ENCODE data around the gene MYO5B.
"Not testable (repeated sequence)": the region's sequence is repeated elsewhere in the genome, so short reads cannot be mapped to it uniquely, and the experiment has no call there.

Gene MYO5B

GRCh38 chr18:50194631-50195532 lies at the start of gene MYO5B:
Gene MYO5B (minus strand): TSS chr18:50195147. CDS start chr18:50194793, 354 bp downstream.
- FAIRE-seq: no peak
- DNase-seq (ENCODE audit: low spot score): no peak

- FAIRE-seq: not testable (repeated sequence)
Observed at GRCh38 chr18:50241768-50242167, 46.8 kb upstream of the MYO5B start.

GRCh38 chr18:50240080-50240563 lies 45.2 kb upstream of the MYO5B start:
- FAIRE-seq (no peak), DNase-seq (ENCODE audit: low spot score) (peak; percentile 29)

More at GRCh38 chr18:50241768-50242167, 46.8 kb upstream of the MYO5B start:
- not testable (repeated sequence) for DNase-seq (ENCODE audit: low spot score)

GRCh38 chr18:50232419-50232818 lies 37.5 kb upstream of the MYO5B start:
- FAIRE-seq: no peak

GRCh38 chr18:50231621-50232020 lies 36.7 kb upstream of the MYO5B start:
- FAIRE-seq (no peak), DNase-seq (ENCODE audit: low spot score) (no peak)

More at GRCh38 chr18:50232419-50232818, 37.5 kb upstream of the MYO5B start:
- no peak for DNase-seq (ENCODE audit: low spot score)

- not testable (repeated sequence) for DNase-seq (ENCODE audit: low spot score); FAIRE-seq
Observed at GRCh38 chr18:50220249-50220648, 25.3 kb upstream of the MYO5B start.

- DNase-seq (ENCODE audit: low spot score) (no peak), FAIRE-seq (no peak)
Observed at GRCh38 chr18:50218432-50219197, 23.7 kb upstream of the MYO5B start.

GRCh38 chr18:50209311-50209710 lies 14.4 kb upstream of the MYO5B start:
- no peak for DNase-seq (ENCODE audit: low spot score)

GRCh38 chr18:50207722-50208121 lies 12.8 kb upstream of the MYO5B start:
- FAIRE-seq: no peak
- no peak for DNase-seq (ENCODE audit: low spot score)

More at GRCh38 chr18:50209311-50209710, 14.4 kb upstream of the MYO5B start:
- FAIRE-seq: no peak

- FAIRE-seq (no peak), DNase-seq (ENCODE audit: low spot score) (no peak)
Observed at GRCh38 chr18:50203801-50204604, 9.1 kb upstream of the MYO5B start.

GRCh38 chr18:50201476-50202018 lies 6.6 kb upstream of the MYO5B start:
- DNase-seq (ENCODE audit: low spot score) (no peak), FAIRE-seq (no peak)

GRCh38 chr18:50199921-50200320 lies 5.0 kb upstream of the MYO5B start:
- FAIRE-seq (no peak), DNase-seq (ENCODE audit: low spot score) (no peak)

GRCh38 chr18:50199346-50199855 lies 4.5 kb upstream of the MYO5B start:
- DNase-seq (ENCODE audit: low spot score): no peak
- no peak for FAIRE-seq

- FAIRE-seq: no peak
- no peak for DNase-seq (ENCODE audit: low spot score)
Observed at GRCh38 chr18:50196261-50196660, 1.3 kb upstream of the MYO5B start.

GRCh38 chr18:50195689-50196088 lies 742 bp upstream of the MYO5B start:
- FAIRE-seq (no peak), DNase-seq (ENCODE audit: low spot score) (no peak)

GRCh38 chr18:50193796-50194630 lies 934 bp downstream of the MYO5B start:
- no peak for FAIRE-seq

GRCh38 chr18:50192995-50193795 lies 1.8 kb downstream of the MYO5B start:
- no peak for FAIRE-seq
- no peak for DNase-seq (ENCODE audit: low spot score)

More at GRCh38 chr18:50193796-50194630, 934 bp downstream of the MYO5B start:
- no peak for DNase-seq (ENCODE audit: low spot score)

- DNase-seq (ENCODE audit: low spot score): no peak
- FAIRE-seq: no peak
Observed at GRCh38 chr18:50190926-50191325, 4.0 kb downstream of the MYO5B start.

- FAIRE-seq: no peak
- no peak for DNase-seq (ENCODE audit: low spot score)
Observed at GRCh38 chr18:50190236-50190635, 4.7 kb downstream of the MYO5B start.
